Activated CD4-positive, alpha-beta T cell treated with anti-CD3 and anti-CD28 coated beads, Interleukin-10, Interleukin-2, amounts not matched to agents 100 ng/mL and 50 ng/mL, durations not matched to agents 16 hours and 8 hours (primary cell): ENCODE results near the gene TEX2.

Source experiments
- DNase-seq: peaks from one replicate; pipeline ENCODE4 v3.0.0-alpha.2; 2020

TEX2 gene

DNA sequence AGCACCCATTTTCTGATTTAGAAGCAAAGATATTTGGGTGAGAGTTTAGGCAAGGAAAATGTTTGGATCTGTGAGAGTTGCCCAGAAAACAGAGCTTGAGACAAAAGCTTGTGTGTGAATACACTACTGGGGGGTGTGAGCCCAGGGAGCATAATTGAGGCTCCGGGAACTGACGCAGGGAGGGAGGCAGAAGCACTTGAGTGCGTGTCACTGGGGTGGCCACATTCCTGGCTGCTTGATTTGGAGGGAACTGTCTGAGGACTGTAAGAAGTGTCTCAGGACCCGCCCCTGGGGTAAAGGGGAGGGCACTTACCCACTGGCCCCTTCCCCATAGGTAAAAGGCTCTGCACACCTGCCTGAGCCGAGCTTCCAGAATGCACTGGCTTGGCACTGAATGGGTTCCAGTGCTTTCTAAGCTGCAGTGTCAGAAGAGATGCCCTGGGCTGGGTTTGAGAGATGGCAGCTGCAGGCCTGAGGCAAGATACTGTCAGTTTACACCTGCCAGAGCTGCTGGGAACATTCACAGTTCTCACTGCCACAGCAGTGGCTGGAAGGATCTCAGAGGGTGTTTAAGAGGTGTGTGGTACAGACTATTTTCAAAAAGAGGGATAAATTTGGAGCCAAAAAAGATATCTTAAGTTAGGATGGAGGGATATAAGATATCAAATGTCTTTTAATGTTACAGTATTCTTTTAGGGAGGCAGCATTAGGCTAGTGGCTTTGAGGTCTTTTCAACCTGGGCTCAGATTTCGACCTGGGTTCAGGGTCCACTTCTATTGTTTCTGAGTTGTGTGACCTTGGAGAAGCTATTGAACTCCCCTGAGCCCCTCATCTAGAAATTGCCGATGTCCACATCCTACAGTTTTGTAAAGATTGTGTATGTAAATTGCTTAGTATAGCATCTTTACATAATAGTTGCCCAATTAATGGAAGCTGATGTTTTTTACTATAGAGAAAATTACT lies 6.9 kb upstream of the TEX2 start:
- DNase-seq, result no peak

DNA sequence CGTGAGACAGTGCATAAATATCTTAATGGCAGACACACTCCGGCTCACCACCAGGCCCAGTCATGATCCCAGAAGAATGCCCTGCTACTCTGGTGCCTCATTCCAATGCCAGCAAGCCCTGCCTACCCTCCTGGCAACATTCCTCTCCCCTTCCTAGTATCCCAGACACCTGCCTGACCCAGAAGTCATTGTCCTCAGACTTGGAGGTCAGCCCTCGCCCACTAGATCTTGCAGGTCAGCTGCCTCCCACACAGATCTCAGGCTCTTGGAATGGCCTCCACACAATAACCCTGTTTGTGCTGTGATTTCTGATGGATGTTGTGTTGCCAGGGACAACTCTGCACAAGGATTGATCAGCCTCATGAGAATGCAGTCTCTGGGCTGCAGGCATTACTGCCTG lies 1.8 kb upstream of the TEX2 start:
- no peak for DNase-seq

DNA sequence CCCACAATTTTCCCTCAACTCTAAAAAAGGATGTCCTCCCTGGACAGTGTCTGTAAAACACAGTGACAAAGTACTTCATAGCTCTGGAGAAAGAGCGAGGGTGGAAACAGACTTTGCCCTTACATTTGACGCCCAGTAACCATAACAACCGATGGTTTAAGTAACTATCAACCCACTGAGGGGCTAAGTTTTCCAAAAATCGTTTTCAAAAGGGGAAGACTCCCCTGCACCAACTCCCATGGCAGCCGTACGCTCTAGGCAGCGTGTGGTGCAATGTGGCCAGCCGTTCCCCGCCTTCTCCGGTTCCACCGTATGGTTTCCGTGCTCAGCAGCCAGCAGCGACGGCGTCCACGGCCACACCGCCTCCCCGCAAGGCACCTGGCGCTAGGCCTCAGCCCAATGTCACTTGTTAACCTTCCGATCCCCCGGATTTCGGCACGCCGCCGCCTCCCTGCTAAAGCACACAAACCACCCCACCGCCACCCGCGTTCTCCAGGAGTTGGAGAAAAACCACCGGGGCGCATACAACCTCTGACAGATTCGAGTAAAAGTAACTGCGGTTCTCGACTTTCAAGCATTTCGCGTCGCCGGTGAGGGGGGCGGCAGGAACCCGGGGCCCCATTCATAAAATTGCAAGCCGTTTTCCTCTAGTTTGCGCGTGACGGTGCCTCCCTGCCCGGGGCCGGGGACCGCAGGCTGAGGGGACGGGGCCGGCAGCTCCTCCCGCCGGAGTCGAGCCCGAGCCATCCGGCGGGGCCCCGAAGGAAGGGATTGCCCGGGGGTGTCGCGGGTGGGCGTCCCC lies 661 bp downstream of the TEX2 start:
- peak; percentile 54 for DNase-seq

DNA sequence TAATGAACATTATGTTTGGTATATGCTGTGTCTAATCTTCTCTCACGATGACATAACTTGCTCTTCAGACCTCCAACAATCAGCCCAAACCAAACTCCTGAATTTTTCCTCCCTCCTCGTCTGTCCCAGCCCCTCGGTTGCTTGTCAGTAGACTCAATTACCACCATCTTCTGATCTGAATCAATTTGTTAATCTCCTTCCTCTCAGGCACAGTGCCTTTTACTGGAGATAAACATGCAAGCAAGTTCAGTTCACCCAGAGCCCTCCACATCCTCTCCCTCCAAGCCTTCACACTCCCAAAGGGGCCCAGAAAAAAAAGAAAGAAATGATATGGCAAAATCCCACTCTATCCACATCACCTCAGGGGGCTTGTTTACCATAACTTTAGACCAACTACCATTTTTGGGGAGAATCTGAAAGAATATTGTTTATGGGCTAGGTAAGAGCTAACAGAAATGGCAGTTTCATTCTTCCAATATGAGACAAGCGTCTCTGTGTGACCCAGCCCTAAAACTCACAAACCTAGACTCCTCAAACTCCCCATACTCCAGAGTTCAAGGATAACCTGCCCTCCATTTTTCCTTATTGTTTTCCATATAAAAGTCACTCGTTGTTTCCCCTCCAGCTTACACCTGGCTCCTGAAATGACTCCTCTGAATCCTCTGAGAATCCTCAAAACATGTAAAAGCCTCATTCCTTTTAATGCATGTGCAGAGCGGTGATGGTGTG lies 1.5 kb downstream of the TEX2 start:
- no peak for DNase-seq

DNA sequence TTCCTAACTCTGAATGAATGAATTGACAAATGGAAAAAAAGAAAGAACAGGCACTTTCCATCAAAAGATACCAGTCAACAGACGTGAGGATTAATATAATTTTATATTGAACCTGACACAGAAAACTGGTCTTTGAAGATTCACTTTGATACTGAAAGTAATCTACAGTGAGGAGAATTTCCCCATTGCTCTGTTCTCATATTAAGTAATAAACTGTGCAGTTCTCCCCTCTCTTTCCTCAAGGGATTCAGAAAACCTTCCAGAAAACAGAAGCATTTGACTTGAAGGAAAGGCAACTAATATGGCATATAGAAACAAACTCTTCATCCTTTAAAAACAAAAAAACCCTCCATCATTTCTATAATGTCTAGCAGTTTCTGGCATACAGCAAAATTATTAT lies 2.2 kb downstream of the TEX2 start:
- DNase-seq, result peak; percentile 10

DNA sequence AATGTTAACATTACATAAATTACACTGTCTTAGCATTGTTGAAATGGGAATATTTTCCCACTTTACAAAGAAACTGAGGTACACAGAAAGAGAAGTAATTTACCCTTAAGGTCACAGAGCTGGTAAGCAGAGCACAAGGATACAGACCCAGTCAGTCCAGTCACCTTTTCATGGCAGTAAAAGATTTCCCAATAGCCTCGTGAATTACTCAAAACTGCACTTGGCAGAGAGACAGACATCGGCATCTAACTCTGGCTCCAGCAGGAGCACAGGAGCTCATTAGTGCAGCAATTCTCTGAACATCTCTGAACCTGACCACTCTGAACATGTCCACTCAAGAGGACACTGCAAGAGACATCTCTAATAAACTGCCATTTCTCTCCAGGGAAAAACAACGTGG lies 3.1 kb downstream of the TEX2 start:
- no peak for DNase-seq

DNA sequence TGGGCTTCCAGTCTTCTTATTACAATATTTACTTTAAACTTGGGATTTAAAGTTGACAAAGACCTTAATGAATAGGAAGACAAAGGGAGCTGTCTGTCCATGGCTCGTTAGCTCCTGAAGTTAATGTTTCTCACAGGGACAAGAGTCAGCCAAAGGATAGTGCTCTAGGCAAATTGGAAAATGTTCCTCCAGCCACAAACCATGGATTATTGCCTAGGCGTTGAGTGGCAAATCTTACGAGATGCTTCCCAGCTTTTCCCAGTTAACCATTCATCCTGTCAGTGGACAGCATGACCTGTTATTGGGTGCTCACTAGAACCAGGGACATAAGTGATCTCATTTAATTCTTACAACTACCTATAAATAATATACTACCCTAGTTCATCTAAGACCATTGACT lies 3.6 kb downstream of the TEX2 start:
- no peak for DNase-seq

DNA sequence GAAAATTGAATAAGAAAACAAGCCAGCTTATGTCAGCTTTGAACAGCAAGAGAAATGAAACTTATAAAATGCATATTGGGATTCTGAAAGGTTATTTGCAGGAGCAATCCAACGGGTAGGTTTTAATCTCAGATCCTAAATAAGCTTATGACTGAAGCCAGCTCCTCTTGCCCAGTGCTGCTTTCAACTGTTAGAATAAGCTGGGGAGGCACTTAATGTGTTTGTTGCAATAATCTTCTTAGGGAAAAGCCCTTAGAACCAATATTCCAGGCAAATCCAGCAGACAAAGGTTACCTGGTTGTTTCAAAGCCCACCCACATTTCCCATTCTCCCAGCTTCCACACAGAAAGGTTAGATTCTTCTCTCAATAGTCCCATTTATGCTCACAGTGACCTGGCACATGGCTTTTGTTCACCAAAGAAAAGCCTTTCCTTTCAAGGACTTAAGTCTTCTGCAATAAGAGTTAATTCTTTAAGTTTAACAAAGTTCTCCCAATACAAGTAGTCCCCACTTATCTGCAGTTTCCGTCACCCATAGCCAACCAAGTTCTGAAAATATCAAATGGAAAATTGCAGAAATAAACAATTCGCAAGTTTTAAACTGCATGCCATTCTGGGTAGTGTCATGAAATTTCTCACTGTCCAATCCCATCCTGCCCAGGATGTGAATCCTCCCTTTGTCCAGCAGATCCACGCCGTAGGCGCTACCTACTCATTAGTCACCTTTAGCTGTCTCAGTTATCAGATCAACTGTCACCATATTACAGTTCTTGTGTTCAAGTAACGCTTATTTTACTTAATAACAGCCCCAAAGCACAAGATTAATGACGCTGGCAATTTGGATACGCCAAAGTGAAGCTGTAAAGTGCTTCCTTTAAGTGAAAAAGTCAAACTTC lies 5.9 kb downstream of the TEX2 start:
- no peak for DNase-seq

DNA sequence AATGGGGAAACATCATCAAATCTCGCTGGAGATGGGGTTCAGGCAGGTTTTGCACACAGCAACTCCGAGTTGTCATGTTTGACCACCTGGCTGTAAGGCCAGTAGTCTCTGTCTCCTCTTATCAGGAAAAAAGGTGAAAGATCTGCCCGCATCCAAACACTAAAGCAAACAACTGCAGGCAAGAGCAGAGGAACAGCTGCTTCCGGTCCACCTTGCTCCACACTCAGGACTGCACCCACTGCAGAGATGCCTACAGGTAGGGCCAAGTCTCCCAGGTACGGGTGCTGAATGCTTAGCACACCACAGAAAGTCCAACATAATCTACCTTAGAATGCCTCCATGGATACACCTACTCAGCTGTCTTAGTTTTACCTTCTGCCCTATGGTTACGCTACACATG lies 7.3 kb downstream of the TEX2 start:
- DNase-seq, result no peak

DNA sequence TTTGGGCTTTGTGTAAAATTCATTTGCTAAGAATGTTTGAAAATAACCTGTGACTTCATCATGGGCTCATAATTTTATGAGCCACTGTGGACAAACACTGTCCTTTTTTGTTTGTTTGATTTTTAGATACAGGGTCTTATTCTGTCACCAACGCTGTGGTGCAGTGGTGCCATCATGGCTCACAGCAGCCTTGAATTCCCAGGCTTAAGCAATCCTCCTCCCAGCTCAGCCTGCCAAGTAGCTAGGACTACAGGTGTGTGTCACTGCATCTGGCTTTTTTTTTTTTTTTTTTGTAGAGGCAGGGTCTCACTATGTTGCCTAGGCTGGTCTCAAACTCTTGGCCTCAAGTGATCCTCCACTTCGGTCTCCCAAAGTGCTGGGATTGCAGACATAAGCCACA lies 8.3 kb downstream of the TEX2 start:
- DNase-seq, result no peak

DNA sequence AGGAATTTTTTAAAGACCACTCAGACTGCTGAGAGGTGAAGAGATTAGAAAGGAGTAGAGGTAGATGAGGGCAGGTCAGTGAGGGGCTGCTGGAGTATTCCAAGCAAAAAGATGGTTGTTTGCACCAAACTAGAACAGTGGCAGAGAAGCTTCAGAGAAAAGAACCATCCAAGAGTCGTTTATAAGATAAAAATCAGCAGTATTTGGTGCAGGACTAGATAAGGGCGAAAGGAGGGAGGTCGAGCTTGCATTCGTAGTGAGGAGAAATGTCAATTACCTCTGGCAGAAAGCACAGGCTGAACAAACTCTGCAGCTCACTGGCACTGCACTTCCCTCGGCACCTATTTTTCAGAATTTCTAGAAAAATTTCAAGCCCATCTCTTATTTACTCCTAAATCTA lies 9.6 kb downstream of the TEX2 start:
- no peak for DNase-seq

DNA sequence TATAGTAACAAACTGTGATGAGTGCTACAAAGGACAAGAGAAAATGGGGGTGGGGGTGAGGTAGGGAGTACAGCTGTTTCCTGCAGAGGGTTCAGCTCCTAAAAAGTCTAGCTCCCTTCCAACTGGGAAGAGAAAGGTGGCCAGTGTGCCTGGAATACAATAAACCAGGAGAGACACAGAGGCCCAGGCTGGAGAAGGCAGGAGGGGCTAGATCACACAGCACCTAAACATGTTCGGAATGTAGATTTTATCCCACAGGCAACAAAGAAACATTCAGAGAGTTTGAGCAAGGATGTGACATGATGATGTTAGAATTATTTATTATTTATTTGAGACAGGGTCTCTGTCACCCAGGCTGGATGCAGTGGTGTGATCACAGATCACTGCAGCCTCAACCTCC lies 10.2 kb downstream of the TEX2 start:
- no peak for DNase-seq

DNA sequence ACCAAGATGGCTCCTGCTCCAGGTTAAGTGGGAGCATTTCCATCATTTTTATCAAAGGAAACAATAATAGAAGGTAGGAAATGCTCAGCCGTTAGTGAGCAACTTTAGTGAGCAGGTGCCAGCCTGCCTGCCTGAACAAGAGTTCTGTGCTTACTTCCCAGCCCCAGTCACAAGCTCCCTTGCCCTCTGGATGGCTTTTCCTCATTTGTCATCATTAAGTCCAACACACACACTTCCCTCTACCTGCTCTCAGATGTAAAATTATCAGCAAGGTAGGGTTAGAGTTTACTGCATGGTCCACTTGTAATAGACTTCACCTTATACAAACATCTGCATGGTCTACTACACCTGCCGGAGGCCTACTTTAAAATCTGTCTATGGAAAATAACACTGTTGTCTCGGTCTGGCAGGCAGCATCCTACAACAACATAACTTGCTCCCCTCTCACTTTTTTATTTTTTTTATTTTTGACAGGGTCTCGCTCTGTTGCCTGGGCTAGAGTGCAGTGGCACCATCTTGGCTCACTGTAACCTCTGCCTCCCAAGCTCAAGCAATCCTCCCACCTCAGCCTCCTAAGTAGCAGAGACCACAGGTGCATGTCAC lies 12.7 kb downstream of the TEX2 start:
- no peak for DNase-seq

DNA sequence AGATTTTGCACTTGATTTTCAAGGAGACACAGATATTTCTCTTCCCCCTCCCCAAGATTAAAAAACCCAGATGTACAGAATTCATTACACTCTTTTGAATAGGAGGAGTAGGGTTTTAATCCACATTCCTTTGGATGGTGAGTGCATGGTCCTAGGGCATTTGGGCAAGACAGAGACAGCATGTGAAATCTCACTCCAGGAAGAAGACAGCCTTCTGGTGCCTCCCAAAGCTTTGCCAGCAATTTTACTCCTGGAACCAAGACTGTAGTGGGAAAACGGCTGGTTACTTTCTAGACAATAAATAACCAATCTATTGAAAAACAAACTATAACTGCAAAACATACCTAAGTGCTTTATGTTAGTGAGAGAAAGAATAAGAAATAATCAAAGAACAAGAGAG lies 15.2 kb downstream of the TEX2 start:
- DNase-seq, result no peak

DNA sequence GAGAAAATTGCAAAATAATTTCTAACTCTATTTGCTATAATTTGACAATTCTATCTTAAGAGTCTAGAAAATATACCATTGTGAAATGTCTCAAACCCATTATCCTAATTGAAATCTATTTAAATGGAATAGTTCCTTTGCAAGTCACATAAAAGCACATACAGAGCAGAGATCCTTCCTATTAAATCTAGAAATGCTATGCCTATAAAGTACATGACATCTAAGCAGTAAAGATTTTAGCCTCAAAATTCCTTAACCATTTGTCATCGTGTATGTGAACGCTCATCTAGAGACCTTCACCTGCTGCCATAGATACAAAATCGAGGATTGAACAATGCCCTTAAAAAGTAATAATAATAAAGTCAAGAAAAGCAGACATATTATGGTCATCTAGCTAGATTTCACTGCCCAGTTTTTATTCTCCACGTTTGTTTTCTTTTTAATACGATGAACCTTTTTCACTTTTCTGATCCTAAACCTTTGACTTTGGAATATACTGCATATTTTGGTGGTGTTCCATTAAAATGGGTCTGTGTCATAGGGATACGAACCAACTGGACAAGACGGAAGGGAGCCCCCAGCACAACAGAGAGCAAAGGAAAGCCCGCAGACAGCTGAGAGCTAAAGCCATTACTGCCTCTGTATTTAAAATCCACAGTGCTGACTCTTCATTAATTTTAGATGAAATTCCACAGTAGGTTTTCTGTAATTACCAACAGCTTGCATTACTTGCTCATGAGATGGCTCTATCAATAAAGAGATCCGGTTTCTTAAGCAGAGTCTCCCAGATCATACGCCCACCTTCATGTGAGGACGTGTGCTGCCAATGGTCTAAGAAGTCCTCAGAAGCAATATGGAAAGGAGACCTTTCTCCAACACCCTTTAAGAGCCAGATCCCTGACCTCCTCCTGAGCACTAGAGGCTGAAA lies 17.6 kb downstream of the TEX2 start:
- no peak for DNase-seq

DNA sequence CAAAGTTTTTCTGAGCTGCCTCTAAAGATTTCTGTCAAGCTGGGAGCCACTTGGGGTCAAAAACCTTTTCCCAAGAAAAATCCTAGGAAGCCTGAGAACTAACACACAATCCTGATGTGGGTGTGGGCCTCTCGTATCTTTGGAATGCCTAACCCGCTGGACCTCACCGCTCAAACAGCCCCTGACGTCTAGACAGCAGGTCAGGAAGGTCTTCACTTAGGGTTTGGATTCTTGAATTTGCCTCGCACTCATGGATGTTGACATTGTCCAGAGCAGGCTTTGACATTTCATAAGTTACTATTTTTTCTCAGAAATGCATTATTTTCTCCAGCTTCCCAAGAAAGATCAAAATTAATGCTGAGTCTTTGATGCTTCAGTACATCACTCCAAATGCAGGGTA lies 18.9 kb downstream of the TEX2 start:
- DNase-seq, result no peak

DNA sequence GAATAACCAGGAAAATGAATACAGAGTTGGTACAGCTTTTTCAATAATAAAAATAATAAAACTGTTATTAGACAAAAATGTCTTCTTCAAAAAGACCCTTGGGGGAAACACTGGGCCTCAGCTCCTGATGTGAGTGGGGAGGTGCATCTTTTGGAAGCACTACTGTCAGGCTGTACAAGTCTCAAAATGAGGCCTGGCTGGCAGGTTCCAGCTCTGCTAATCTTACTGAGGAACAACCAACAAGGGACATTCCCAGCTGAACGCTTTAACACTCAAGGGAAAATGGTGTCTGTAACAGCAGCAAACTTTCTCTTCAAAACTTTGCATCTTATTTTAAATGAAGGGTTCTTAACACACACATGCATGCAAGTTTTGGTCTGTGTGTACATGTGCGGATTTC lies 19.7 kb downstream of the TEX2 start:
- no peak for DNase-seq

DNA sequence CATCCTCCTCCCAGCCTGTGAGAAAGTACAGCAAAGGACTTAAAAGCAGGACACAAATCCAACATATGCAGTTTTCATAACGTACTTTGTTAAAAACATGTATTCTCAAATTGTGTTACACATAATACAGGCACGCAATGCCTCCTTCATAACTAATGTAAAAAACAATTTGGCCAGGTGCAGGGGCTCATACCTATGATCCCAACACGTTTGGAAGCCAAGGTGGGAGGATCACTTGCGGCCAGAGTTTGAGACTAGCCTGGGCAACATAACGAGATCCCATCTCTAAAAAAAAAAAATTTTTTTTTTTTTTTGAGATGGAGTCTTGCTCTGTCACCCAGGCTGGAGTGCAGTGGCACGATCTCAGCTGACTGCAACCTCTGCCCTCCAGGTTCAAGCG lies 20.4 kb downstream of the TEX2 start:
- DNase-seq, result no peak

DNA sequence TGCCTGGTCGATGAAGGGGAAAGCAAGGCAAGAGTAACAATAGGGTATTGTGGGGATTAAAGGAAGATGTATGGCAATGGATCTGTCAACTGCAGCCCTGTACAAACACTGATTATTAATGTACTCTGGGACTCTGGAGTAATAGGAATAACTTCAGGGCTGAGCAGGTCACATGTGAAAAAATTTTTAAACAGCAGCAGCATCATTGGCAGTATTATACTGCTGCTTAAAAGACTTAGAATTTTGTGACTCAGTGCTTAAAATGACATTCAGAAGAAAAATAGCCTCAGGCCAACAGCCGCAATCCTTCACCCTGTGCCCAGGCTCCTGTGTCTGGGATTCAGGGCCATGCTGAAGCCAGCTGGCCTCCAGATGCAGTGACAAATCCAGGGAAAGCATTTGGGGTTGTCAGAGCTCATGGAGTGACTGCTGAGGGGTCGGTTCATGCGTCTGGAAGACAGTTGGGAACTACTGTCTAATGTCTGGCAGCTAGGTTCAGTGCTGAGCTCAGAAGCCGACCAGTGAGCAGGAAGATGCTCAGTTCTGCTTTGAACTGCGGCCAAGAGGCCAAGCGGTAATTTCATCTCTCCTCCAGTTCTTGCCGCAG lies 22.2 kb downstream of the TEX2 start:
- no peak for DNase-seq

DNA sequence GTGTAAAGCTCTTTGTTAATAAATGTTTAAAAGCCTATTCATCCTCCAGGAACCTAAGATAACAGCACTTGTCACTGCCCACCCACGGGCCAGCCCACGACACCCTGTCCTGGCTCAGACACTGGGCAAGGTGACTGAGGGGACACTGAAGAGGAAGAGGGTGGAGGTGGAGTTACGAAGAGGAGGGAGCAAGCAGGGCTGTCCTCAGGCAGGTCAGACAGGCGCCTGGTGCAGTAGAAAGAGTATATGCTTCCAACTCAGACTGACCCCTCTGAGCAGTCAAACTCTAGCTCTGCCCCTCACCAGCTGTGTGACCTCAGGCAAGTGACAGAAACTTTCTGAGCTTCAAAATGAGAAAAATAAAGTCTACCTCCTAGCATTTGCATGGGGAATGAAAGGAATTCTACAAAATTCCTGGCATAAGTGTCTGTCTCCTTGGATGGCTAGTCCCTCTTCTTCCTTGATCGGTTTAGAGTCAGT lies 22.8 kb downstream of the TEX2 start:
- no peak for DNase-seq
